Measurements from ENCODE around the gene SULT1A3. TPM values are rescaled to one million over a fixed set of nuclear protein-coding genes. Genes with fewer than 3 reads are reported as not detected.
"Not testable (repeated sequence)": the region's sequence is repeated elsewhere in the genome, so short reads cannot be mapped to it uniquely, and the experiment has no call there.

Gene SULT1A3
- total RNA-seq, 1 experiment from 2014 or later: 16.8 TPM

DNA sequence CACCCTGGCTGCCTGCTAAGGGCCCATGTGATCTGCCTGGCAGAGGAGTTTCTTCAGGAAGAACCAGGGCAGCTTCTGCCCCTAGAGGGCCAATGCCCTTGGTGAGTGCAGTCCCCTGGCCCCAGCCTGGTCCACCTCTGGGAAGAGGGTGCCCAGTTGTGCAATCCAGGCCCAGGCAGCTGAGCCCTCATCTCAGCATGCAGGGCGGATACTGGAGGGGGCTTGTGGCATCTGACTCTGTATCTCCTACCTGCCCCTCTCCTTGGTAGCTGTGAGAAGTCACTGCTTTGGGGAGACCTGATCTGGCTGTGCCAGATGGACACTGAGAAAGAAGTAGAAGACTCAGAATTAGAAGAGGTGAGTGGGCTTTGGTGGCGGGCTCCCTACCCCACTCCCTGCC, 2.1 kb upstream of the SULT1A3 start:
- H3K27ac ChIP-seq (ENCODE audit: low read length); POLR2A ChIA-PET; in situ Hi-C loops (cut with HindIII; ENCODE audit: low pct_unique_long_range_greater_than_20kb, low sequenced_read_pairs); BruUV-seq (replicated peaks); DNase-seq (ENCODE audit: low read depth, low spot score); intact Hi-C loops (cut with micrococcal nuclease; ENCODE audit: unreplicated experiment); ATAC-seq; H3K27me3 ChIP-seq (ENCODE audit: control insufficient read depth, insufficient read depth, low read length); H3K36me3 ChIP-seq (ENCODE audit: control insufficient read depth, insufficient read depth, low read length); H3K4me3 ChIP-seq (ENCODE audit: low read depth in 2 of 2, low read length in 2 of 2); H3K9me3 ChIP-seq (ENCODE audit: control insufficient read depth, insufficient read depth, low read depth, low read length); CTCF ChIA-PET; H3K4me1 ChIP-seq (ENCODE audit: control insufficient read depth, insufficient read depth, low read length): not testable (repeated sequence)

DNA sequence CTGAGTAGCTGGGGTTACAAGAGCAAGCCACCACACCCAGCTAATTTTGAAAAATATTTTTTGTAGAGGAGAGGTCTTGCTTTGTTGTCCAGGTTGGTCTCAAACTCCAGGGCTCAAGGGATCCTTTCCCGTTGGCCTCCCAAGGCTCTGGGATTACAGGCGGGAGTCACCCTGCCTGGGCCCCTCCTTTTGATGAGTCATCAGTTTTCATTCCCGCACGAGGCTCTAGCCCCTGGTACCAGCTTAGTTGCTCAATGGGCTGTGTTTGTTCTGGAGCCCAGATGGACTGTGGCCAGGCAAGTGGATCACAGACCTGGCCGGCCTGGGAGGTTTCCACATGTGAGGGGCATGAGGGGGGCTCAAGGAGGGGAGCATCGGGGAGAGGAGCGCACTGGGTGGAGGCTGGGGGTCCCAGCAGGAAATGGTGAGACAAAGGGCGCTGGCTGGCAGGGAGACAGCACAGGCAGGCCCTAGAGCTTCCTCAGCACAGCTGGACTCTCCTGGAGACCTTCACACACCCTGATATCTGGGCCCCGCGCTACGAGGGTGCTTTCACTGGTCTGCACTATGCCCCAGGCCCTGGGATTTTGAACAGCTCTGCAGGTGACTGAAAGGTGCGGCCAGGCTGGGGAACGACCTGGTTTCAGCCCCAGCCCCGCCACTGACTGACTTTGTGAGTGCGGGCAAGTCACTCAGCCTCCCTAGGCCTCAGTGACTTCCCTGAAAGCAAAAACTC, 721 bp downstream of the SULT1A3 start:
- H3K4me1 ChIP-seq (ENCODE audit: control insufficient read depth, insufficient read depth, low read length); POLR2A ChIA-PET; H3K4me3 ChIP-seq (ENCODE audit: low read depth in 2 of 2, low read length in 2 of 2); CTCF ChIA-PET; H3K9me3 ChIP-seq (ENCODE audit: control insufficient read depth, insufficient read depth, low read depth, low read length); DNase-seq (ENCODE audit: low read depth, low spot score); intact Hi-C loops (cut with micrococcal nuclease; ENCODE audit: unreplicated experiment); H3K27ac ChIP-seq (ENCODE audit: low read length); H3K27me3 ChIP-seq (ENCODE audit: control insufficient read depth, insufficient read depth, low read length); H3K36me3 ChIP-seq (ENCODE audit: control insufficient read depth, insufficient read depth, low read length); BruUV-seq (replicated peaks); in situ Hi-C loops (cut with HindIII; ENCODE audit: low pct_unique_long_range_greater_than_20kb, low sequenced_read_pairs): not testable (repeated sequence)
- ATAC-seq: peak; percentile 31; the same call in 1 of the 2 replicates

GRCh38 chr16:30205541-30206236, 6.6 kb downstream of the SULT1A3 start:
- DNase-seq (ENCODE audit: low read depth, low spot score); H3K36me3 ChIP-seq (ENCODE audit: control insufficient read depth, insufficient read depth, low read length); H3K4me1 ChIP-seq (ENCODE audit: control insufficient read depth, insufficient read depth, low read length); H3K27ac ChIP-seq (ENCODE audit: low read length); POLR2A ChIA-PET; H3K9me3 ChIP-seq (ENCODE audit: control insufficient read depth, insufficient read depth, low read depth, low read length); BruUV-seq (replicated peaks); intact Hi-C loops (cut with micrococcal nuclease; ENCODE audit: unreplicated experiment); in situ Hi-C loops (cut with HindIII; ENCODE audit: low pct_unique_long_range_greater_than_20kb, low sequenced_read_pairs); H3K27me3 ChIP-seq (ENCODE audit: control insufficient read depth, insufficient read depth, low read length); CTCF ChIA-PET: not testable (repeated sequence)
- H3K4me3 ChIP-seq (ENCODE audit: low read depth in 2 of 2, low read length in 2 of 2): peak overlapping the region; percentile 28 to 47
- peak; percentile 70 for ATAC-seq

GRCh38 chr16:30206252-30206651, 7.2 kb downstream of the SULT1A3 start:
- CTCF ChIA-PET; in situ Hi-C loops (cut with HindIII; ENCODE audit: low pct_unique_long_range_greater_than_20kb, low sequenced_read_pairs); DNase-seq (ENCODE audit: low read depth, low spot score); H3K4me1 ChIP-seq (ENCODE audit: control insufficient read depth, insufficient read depth, low read length); intact Hi-C loops (cut with micrococcal nuclease; ENCODE audit: unreplicated experiment); BruUV-seq (replicated peaks); POLR2A ChIA-PET; H3K9me3 ChIP-seq (ENCODE audit: control insufficient read depth, insufficient read depth, low read depth, low read length); H3K27me3 ChIP-seq (ENCODE audit: control insufficient read depth, insufficient read depth, low read length); H3K27ac ChIP-seq (ENCODE audit: low read length); H3K36me3 ChIP-seq (ENCODE audit: control insufficient read depth, insufficient read depth, low read length): not testable (repeated sequence)
- peak; percentile 66 for ATAC-seq
- H3K4me3 ChIP-seq (ENCODE audit: low read depth in 2 of 2, low read length in 2 of 2): peak overlapping the region; percentile 28 to 47

DNA sequence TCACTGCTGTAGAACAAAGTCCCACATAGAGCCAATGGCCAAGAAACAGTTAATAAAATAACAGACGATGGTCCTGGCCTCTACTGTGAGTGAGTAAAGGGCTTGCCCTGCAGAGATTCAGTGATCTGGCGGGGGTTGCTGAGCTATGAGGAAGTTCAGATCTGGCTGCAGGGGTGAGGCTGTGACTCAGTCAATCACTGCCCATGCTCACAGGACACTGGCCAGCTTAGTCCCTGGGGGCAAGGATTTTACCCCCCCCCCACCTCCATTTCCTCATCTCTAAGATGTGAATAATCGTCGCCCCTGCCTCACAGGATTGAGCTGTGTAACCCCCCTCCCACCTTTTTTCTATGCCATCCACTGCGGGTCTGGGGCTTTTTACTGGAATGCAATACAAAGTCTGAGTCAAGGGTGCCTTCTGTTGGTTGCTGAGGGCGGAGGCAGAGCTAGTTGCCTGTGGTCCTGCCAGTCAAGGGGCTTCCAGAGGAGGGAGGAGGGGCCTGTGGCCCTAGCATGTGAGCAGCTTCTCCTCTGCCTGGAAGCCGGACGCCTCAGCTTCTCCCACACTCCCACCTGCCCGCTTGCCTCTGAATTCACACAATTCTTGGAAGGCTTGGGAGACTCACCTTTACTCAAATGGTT, 8.1 kb downstream of the SULT1A3 start:
- peak; percentile 48 for ATAC-seq
- POLR2A ChIA-PET; CTCF ChIA-PET; in situ Hi-C loops (cut with HindIII; ENCODE audit: low pct_unique_long_range_greater_than_20kb, low sequenced_read_pairs); BruUV-seq (replicated peaks); H3K36me3 ChIP-seq (ENCODE audit: control insufficient read depth, insufficient read depth, low read length); DNase-seq (ENCODE audit: low read depth, low spot score); H3K4me1 ChIP-seq (ENCODE audit: control insufficient read depth, insufficient read depth, low read length); intact Hi-C loops (cut with micrococcal nuclease; ENCODE audit: unreplicated experiment); H3K27me3 ChIP-seq (ENCODE audit: control insufficient read depth, insufficient read depth, low read length); H3K27ac ChIP-seq (ENCODE audit: low read length); H3K9me3 ChIP-seq (ENCODE audit: control insufficient read depth, insufficient read depth, low read depth, low read length); H3K4me3 ChIP-seq (ENCODE audit: low read depth in 2 of 2, low read length in 2 of 2): not testable (repeated sequence)

DNA sequence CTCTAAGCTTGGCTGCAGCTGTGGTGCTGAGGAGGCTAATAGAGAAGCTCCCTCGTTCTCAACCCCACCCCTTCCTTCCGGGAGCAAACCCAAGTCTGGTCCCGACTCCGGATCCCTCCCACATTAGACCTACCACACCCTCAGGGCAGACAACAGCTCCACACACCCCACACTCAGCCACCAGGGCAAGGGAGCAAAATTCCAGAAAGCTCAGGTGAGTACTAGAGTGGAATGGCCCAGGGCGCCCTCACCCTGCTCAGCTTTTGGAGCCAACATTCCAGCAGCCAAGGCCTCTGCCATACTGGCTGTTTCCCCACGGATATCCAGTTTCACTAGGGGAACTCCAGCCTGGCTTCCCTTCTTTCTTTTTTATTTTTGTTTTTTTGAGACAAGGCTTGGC, 10.0 kb downstream of the SULT1A3 start:
- POLR2A ChIA-PET; H3K4me3 ChIP-seq (ENCODE audit: low read depth in 2 of 2, low read length in 2 of 2); H3K36me3 ChIP-seq (ENCODE audit: control insufficient read depth, insufficient read depth, low read length); H3K4me1 ChIP-seq (ENCODE audit: control insufficient read depth, insufficient read depth, low read length); in situ Hi-C loops (cut with HindIII; ENCODE audit: low pct_unique_long_range_greater_than_20kb, low sequenced_read_pairs); ATAC-seq; intact Hi-C loops (cut with micrococcal nuclease; ENCODE audit: unreplicated experiment); DNase-seq (ENCODE audit: low read depth, low spot score); BruUV-seq (replicated peaks); H3K27me3 ChIP-seq (ENCODE audit: control insufficient read depth, insufficient read depth, low read length); CTCF ChIA-PET; H3K9me3 ChIP-seq (ENCODE audit: control insufficient read depth, insufficient read depth, low read depth, low read length); H3K27ac ChIP-seq (ENCODE audit: low read length): not testable (repeated sequence)

DNA sequence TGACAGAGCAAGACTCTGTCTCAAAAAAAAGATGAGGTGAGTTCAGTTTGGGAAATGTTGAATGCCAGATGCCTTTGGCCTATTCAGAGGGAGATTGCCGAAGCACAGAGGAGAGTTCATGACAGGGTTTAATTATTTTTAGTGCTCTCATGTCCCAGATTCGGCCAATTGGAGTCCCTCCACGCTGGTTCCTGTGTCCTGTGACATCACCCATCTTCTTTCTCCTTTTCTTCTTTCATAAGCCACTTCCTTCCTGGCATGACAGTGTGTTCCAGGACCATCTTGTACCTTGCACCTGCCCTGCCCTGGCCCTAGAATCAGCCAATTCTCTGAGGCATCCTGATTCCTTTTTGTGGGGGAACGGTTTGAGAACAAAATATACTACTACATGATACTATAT, 12.4 kb downstream of the SULT1A3 start:
- DNase-seq (ENCODE audit: low read depth, low spot score); CTCF ChIA-PET; H3K36me3 ChIP-seq (ENCODE audit: control insufficient read depth, insufficient read depth, low read length); intact Hi-C loops (cut with micrococcal nuclease; ENCODE audit: unreplicated experiment); H3K4me1 ChIP-seq (ENCODE audit: control insufficient read depth, insufficient read depth, low read length); POLR2A ChIA-PET; in situ Hi-C loops (cut with HindIII; ENCODE audit: low pct_unique_long_range_greater_than_20kb, low sequenced_read_pairs); ATAC-seq; H3K27ac ChIP-seq (ENCODE audit: low read length); H3K9me3 ChIP-seq (ENCODE audit: control insufficient read depth, insufficient read depth, low read depth, low read length); BruUV-seq (replicated peaks); H3K4me3 ChIP-seq (ENCODE audit: low read depth in 2 of 2, low read length in 2 of 2); H3K27me3 ChIP-seq (ENCODE audit: control insufficient read depth, insufficient read depth, low read length): not testable (repeated sequence)
